Activated CD8-positive, alpha-beta T cell treated with anti-CD3 and anti-CD28 coated beads, Interleukin-2, amount 10 ng/mL, durations not matched to agents 7 days and 5 days (primary cell): ENCODE data around the gene CACNG4. TPM values are rescaled to one million over a fixed set of nuclear protein-coding genes. Genes with fewer than 3 reads are reported as not detected.

Experiments used
- ATAC-seq: fragments of 150-1000 bp; cut with Tn5 transposase; one replicate; pipeline ENCODE4 v1.10.0; 2021; ENCODE audit warnings: moderate library complexity
- CTCF ChIA-PET: fragments of 350-600 bp; sonication (Branson Sonifier 250); formaldehyde crosslinking; loops from one replicate; lab custom pipeline; 2021; ENCODE audit warnings: antibody characterized with exemption; lab: Charles Lee
- POLR2A ChIA-PET: fragments of 350-600 bp; sonication (Branson Sonifier 250); formaldehyde crosslinking; loops from one replicate; lab custom pipeline; 2021; ENCODE audit warnings: antibody characterized with exemption; lab: Charles Lee
- DNase-seq: peaks from one replicate; pipeline ENCODE4 v3.0.0-alpha.2; 2020
- H3K27ac Mint-ChIP-seq: one replicate; pipeline ENCODE4 v1.8.0; 2021; ENCODE audit warnings: mild to moderate bottlenecking, mixed read lengths
- H3K27me3 Mint-ChIP-seq: one replicate; pipeline ENCODE4 v1.8.0; 2021; ENCODE audit warnings: low read depth, mixed read lengths
- H3K36me3 Mint-ChIP-seq: one replicate; pipeline ENCODE4 v1.8.0; 2021; ENCODE audit warnings: low read depth, mixed read lengths
- H3K4me1 Mint-ChIP-seq: one replicate; pipeline ENCODE4 v1.8.0; 2021; ENCODE audit warnings: low read depth, mixed read lengths
- H3K4me3 Mint-ChIP-seq: one replicate; pipeline ENCODE4 v1.8.0; 2021; ENCODE audit warnings: mild to moderate bottlenecking, mixed read lengths
- H3K9me3 Mint-ChIP-seq: one replicate; pipeline ENCODE4 v1.8.0; 2022; ENCODE audit warnings: mixed read lengths; ENCODE audit not compliant: insufficient read depth
- total RNA-seq, 2 experiments: library from RNA; stranded (reverse); gene quantifications; one replicate each; pipeline ENCODE4 v1.2.3, GENCODE V29; 2021

The CACNG4 gene
- total RNA-seq, 2 experiments from 2014 or later, result not detected

GRCh38 chr17:66946251-66946650, 18.3 kb upstream of the CACNG4 start:
- ChIA-PET POLR2A (no interaction called here), CTCF (no interaction called here)
- DNase-seq (no peak), ATAC-seq (no peak)
- H3K9me3 Mint-ChIP-seq, result no peaks in the 10 kb centered on the region
- no peaks in the 10 kb centered on the region for H3K4me1 Mint-ChIP-seq
- H3K36me3 Mint-ChIP-seq, result no peaks in the 10 kb centered on the region
- H3K4me3 Mint-ChIP-seq, result no peak overlapping the region
- peaks cover 50% of the 10 kb centered on the region for H3K27me3 Mint-ChIP-seq
- no peak overlapping the region for H3K27ac Mint-ChIP-seq

- Mint-ChIP-seq H3K9me3 (no peaks in the 10 kb centered on the region), H3K4me3 (no peak overlapping the region), H3K4me1 (no peaks in the 10 kb centered on the region), H3K27me3 (peaks cover 50% of the 10 kb centered on the region), H3K36me3 (no peaks in the 10 kb centered on the region), H3K27ac (no peak overlapping the region)
- ATAC-seq (no peak), DNase-seq (no peak)
- ChIA-PET CTCF (no interaction called here), POLR2A (no interaction called here)
These were observed 17.2 kb upstream of the CACNG4 start for GRCh38 chr17:66947311-66947710.

GRCh38 chr17:66948061-66948750, 16.3 kb upstream of the CACNG4 start:
- Mint-ChIP-seq H3K36me3 (no peaks in the 10 kb centered on the region), H3K4me1 (no peaks in the 10 kb centered on the region), H3K27ac (no peak overlapping the region), H3K9me3 (no peaks in the 10 kb centered on the region), H3K4me3 (no peak overlapping the region), H3K27me3 (peaks cover 50% of the 10 kb centered on the region)
- ChIA-PET POLR2A (no interaction called here), CTCF (no interaction called here)
- DNase-seq, result no peak
- ATAC-seq, result no peak

- no peaks in the 10 kb centered on the region for H3K36me3 Mint-ChIP-seq
- no peaks in the 10 kb centered on the region for H3K4me1 Mint-ChIP-seq
- H3K9me3 Mint-ChIP-seq, result no peaks in the 10 kb centered on the region
- H3K27ac Mint-ChIP-seq, result no peak overlapping the region
- peaks cover 41% of the 10 kb centered on the region for H3K27me3 Mint-ChIP-seq
- CTCF ChIA-PET, result no interaction called here
- ATAC-seq, result no peak
- no peak for DNase-seq
- POLR2A ChIA-PET, result no interaction called here
- H3K4me3 Mint-ChIP-seq, result no peak overlapping the region
These were observed 15.0 kb upstream of the CACNG4 start for GRCh38 chr17:66949501-66949900.

GRCh38 chr17:66950325-66950724, 14.2 kb upstream of the CACNG4 start:
- no peaks in the 10 kb centered on the region for H3K9me3 Mint-ChIP-seq
- ChIA-PET POLR2A (no interaction called here), CTCF (interaction anchor here (0.5 kb wide), 1 partner anchor 16 kb away, joined by 3 read pairs; no protein-coding TSS in a partner anchor)
- peaks cover 32% of the 10 kb centered on the region for H3K27me3 Mint-ChIP-seq
- no peaks in the 10 kb centered on the region for H3K4me1 Mint-ChIP-seq
- H3K4me3 Mint-ChIP-seq, result no peak overlapping the region
- no peaks in the 10 kb centered on the region for H3K36me3 Mint-ChIP-seq
- ATAC-seq (no peak), DNase-seq (no peak)
- no peak overlapping the region for H3K27ac Mint-ChIP-seq

GRCh38 chr17:66950886-66951604, 13.5 kb upstream of the CACNG4 start:
- ATAC-seq, result no peak
- no peaks in the 10 kb centered on the region for H3K9me3 Mint-ChIP-seq
- H3K4me1 Mint-ChIP-seq, result no peaks in the 10 kb centered on the region
- H3K27me3 Mint-ChIP-seq, result peaks cover 25% of the 10 kb centered on the region
- ChIA-PET CTCF (interaction anchor here (0.5 kb wide), 1 partner anchor 17 kb away, joined by 3 read pairs; no protein-coding TSS in a partner anchor), POLR2A (no interaction called here)
- DNase-seq, result no peak
- H3K36me3 Mint-ChIP-seq, result no peaks in the 10 kb centered on the region
- H3K27ac Mint-ChIP-seq, result no peak overlapping the region
- no peak overlapping the region for H3K4me3 Mint-ChIP-seq

- CTCF ChIA-PET, result no interaction called here
- ATAC-seq, result no peak
- POLR2A ChIA-PET, result no interaction called here
- Mint-ChIP-seq H3K4me3 (no peak overlapping the region), H3K27me3 (peaks cover 20% of the 10 kb centered on the region), H3K4me1 (no peaks in the 10 kb centered on the region), H3K36me3 (no peaks in the 10 kb centered on the region), H3K9me3 (no peaks in the 10 kb centered on the region), H3K27ac (no peak overlapping the region)
- DNase-seq, result no peak
These were observed 12.9 kb upstream of the CACNG4 start for GRCh38 chr17:66951605-66951953.

- Mint-ChIP-seq H3K9me3 (no peaks in the 10 kb centered on the region), H3K27me3 (peaks cover 16% of the 10 kb centered on the region), H3K4me3 (no peak overlapping the region), H3K4me1 (no peaks in the 10 kb centered on the region), H3K27ac (no peak overlapping the region), H3K36me3 (no peaks in the 10 kb centered on the region)
- ATAC-seq (no peak), DNase-seq (no peak)
- ChIA-PET POLR2A (no interaction called here), CTCF (no interaction called here)
These were observed 12.4 kb upstream of the CACNG4 start for GRCh38 chr17:66952031-66952524.

GRCh38 chr17:66952681-66953629, 11.6 kb upstream of the CACNG4 start:
- ChIA-PET POLR2A (no interaction called here), CTCF (no interaction called here)
- Mint-ChIP-seq H3K27me3 (peaks cover 14% of the 10 kb centered on the region), H3K36me3 (no peaks in the 10 kb centered on the region), H3K4me3 (no peak overlapping the region), H3K9me3 (no peaks in the 10 kb centered on the region), H3K27ac (no peak overlapping the region), H3K4me1 (no peaks in the 10 kb centered on the region)
- no peak for DNase-seq
- ATAC-seq, result no peak

GRCh38 chr17:66953630-66954020, 10.9 kb upstream of the CACNG4 start:
- ChIA-PET POLR2A (no interaction called here), CTCF (no interaction called here)
- ATAC-seq (no peak), DNase-seq (no peak)
- no peaks in the 10 kb centered on the region for H3K36me3 Mint-ChIP-seq
- H3K27me3 Mint-ChIP-seq, result peaks cover 14% of the 10 kb centered on the region
- H3K27ac Mint-ChIP-seq, result no peak overlapping the region
- H3K4me1 Mint-ChIP-seq, result no peaks in the 10 kb centered on the region
- H3K9me3 Mint-ChIP-seq, result no peaks in the 10 kb centered on the region
- no peak overlapping the region for H3K4me3 Mint-ChIP-seq

- CTCF ChIA-PET, result no interaction called here
- Mint-ChIP-seq H3K4me3 (no peak overlapping the region), H3K9me3 (no peaks in the 10 kb centered on the region), H3K27ac (no peak overlapping the region), H3K4me1 (no peaks in the 10 kb centered on the region), H3K36me3 (no peaks in the 10 kb centered on the region), H3K27me3 (peaks cover 9% of the 10 kb centered on the region)
- POLR2A ChIA-PET, result no interaction called here
- DNase-seq (no peak), ATAC-seq (no peak)
These were observed 9.9 kb upstream of the CACNG4 start for GRCh38 chr17:66954632-66955031.

- no peak for ATAC-seq
- Mint-ChIP-seq H3K27ac (no peak overlapping the region), H3K9me3 (no peaks in the 10 kb centered on the region), H3K27me3 (peaks cover 5% of the 10 kb centered on the region), H3K4me3 (no peak overlapping the region), H3K4me1 (no peaks in the 10 kb centered on the region), H3K36me3 (no peaks in the 10 kb centered on the region)
- POLR2A ChIA-PET, result no interaction called here
- no peak for DNase-seq
- CTCF ChIA-PET, result no interaction called here
These were observed 8.7 kb upstream of the CACNG4 start for GRCh38 chr17:66955821-66956220.
